Mesothelial cell of epicardium (in vitro differentiated cells): ENCODE results near the gene RBM19. TPM values are rescaled to one million over a fixed set of nuclear protein-coding genes. Genes with fewer than 3 reads are reported as not detected.

Source experiments
- DNase-seq, 2 experiments: peaks; one replicate each; pipeline ENCODE4 v3.0.0; 2021; ENCODE audit warnings: low spot score in 2 of 2; ENCODE audit not compliant: unreplicated experiment in 2 of 2
- H3K27ac Mint-ChIP-seq: 2 replicates; pipeline ENCODE4 v1.8.0; 2021; ENCODE audit warnings: mixed read lengths
- H3K27me3 Mint-ChIP-seq: 2 replicates; pipeline ENCODE4 v1.8.0; 2021; ENCODE audit warnings: low read depth, mixed read lengths
- H3K36me3 Mint-ChIP-seq: 2 replicates; pipeline ENCODE4 v1.8.0; 2021; ENCODE audit warnings: mixed read lengths
- H3K4me1 Mint-ChIP-seq: 2 replicates; pipeline ENCODE4 v1.8.0; 2021; ENCODE audit warnings: mixed read lengths
- H3K4me3 Mint-ChIP-seq: 2 replicates; pipeline ENCODE4 v1.8.0; 2021; ENCODE audit warnings: mild to moderate bottlenecking, moderate library complexity, mixed read lengths
- H3K9me3 Mint-ChIP-seq: 2 replicates; pipeline ENCODE4 v1.8.0; 2021; ENCODE audit warnings: mixed read lengths
- total RNA-seq: library from RNA; stranded (reverse); gene quantifications from 3 replicates; pipeline ENCODE4 v1.2.1, GENCODE V29; 2021
- TF ChIP-seq, protein P1 (sequence below): fragments of 200-600 bp; sonication (generic); IDR thresholded peaks from one replicate; pipeline ENCODE4 v1.5.0; 2021; ENCODE audit warnings: antibody characterized with exemption; ENCODE audit not compliant: unreplicated experiment

RBM19 gene
- total RNA-seq, 1 donor from 2014 or later = 43.4 TPM

DNA sequence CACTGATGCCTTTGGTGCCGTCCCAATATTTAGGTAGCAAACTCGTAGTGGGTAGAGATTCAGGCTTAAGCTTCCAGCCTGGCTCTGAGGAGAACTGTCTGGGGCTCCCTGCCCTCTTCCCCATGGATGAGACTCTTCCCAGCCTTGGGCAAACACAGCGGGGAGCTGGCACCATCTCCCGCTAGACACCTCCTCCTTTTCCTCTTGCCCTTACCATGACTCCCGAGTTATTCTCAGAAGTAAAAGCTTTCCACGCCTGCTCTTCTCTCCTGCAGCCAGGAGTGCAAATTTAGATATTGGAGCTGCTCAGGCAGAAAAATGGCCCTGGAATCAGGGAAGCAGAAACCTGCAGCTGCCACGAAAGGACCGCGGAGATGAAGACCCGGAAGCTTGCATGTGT lies 45.6 kb upstream of the RBM19 start:
- no peak overlapping the region for H3K4me3 Mint-ChIP-seq
- no peaks in the 10 kb centered on the region for H3K4me1 Mint-ChIP-seq
- no peak overlapping the region for H3K27ac Mint-ChIP-seq
- H3K27me3 Mint-ChIP-seq = peaks cover 57% of the 10 kb centered on the region
- H3K36me3 Mint-ChIP-seq = no peaks in the 10 kb centered on the region
- no peak for DNase-seq
- TF ChIP-seq, protein P1, sequence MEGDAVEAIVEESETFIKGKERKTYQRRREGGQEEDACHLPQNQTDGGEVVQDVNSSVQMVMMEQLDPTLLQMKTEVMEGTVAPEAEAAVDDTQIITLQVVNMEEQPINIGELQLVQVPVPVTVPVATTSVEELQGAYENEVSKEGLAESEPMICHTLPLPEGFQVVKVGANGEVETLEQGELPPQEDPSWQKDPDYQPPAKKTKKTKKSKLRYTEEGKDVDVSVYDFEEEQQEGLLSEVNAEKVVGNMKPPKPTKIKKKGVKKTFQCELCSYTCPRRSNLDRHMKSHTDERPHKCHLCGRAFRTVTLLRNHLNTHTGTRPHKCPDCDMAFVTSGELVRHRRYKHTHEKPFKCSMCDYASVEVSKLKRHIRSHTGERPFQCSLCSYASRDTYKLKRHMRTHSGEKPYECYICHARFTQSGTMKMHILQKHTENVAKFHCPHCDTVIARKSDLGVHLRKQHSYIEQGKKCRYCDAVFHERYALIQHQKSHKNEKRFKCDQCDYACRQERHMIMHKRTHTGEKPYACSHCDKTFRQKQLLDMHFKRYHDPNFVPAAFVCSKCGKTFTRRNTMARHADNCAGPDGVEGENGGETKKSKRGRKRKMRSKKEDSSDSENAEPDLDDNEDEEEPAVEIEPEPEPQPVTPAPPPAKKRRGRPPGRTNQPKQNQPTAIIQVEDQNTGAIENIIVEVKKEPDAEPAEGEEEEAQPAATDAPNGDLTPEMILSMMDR = no peak
- no peaks in the 10 kb centered on the region for H3K9me3 Mint-ChIP-seq

GRCh38 chr12:114006482-114007425 lies 40.6 kb upstream of the RBM19 start:
- TF ChIP-seq, protein P1 = no peak
- DNase-seq = no peak
- Mint-ChIP-seq H3K27me3 (peaks cover 65% of the 10 kb centered on the region), H3K9me3 (no peaks in the 10 kb centered on the region), H3K4me1 (no peaks in the 10 kb centered on the region), H3K36me3 (no peaks in the 10 kb centered on the region), H3K4me3 (no peak overlapping the region), H3K27ac (no peak overlapping the region)

DNA sequence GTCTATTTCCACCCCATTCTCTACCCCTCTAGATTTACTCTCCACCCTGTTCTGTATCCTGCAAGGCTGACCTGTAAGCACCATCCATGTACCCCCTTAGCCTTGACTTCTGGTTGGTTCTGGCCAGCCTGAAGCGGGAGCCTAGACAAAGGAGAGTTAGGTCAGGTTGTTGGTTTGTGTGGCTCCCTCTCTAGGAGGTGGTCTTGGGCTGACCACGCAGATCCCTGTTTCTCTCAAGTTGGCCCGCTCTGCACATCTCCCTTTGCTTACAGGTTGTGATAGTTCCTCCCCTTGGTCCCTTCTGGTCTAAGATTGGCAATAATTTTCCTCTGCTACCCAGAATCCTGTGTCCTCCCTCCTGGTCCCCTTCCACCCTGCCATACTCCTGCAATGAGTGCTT lies 38.3 kb upstream of the RBM19 start:
- Mint-ChIP-seq H3K9me3 (no peaks in the 10 kb centered on the region), H3K4me1 (no peaks in the 10 kb centered on the region), H3K27ac (no peak overlapping the region), H3K4me3 (no peak overlapping the region), H3K36me3 (no peaks in the 10 kb centered on the region), H3K27me3 (peaks cover 63% of the 10 kb centered on the region)
- TF ChIP-seq, protein P1 = no peak
- DNase-seq = no peak

DNA sequence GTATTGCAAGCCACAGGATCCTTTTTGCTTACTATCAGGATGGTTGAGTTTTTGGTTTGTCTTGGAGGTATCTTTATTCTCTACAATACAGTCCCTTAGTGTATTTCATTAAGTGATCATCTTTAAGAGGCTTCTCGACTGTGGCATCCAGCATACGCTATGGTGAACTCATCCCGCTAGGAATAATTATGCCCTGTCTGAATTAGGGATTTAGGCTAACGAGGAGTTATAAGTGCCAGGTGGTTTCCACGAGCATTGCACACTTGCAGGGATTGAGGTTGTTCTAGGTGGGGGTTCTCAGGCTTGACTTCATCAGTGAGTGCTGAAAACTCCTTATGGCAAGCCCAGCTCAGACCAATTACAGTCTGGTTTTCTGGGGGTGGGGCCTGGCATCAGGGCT lies 37.2 kb upstream of the RBM19 start:
- Mint-ChIP-seq H3K4me3 (no peak overlapping the region), H3K27ac (no peak overlapping the region), H3K27me3 (peaks cover 62% of the 10 kb centered on the region), H3K4me1 (no peaks in the 10 kb centered on the region), H3K9me3 (no peaks in the 10 kb centered on the region), H3K36me3 (no peaks in the 10 kb centered on the region)
- TF ChIP-seq, protein P1 = no peak
- DNase-seq = no peak

GRCh38 chr12:114001511-114002340 lies 35.6 kb upstream of the RBM19 start:
- TF ChIP-seq, protein P1 = no peak
- no peak for DNase-seq
- H3K4me1 Mint-ChIP-seq = no peaks in the 10 kb centered on the region
- no peaks in the 10 kb centered on the region for H3K9me3 Mint-ChIP-seq
- H3K4me3 Mint-ChIP-seq = no peak overlapping the region
- peaks cover 58% of the 10 kb centered on the region for H3K27me3 Mint-ChIP-seq
- H3K36me3 Mint-ChIP-seq = no peaks in the 10 kb centered on the region
- no peak overlapping the region for H3K27ac Mint-ChIP-seq
